Limb (tissue), 2 donors: Measurements from ENCODE around the gene KIZ.

Source experiments
- DNase-seq, 2 donors: peaks; one replicate each; pipeline ENCODE4 v3.0.0-alpha.2; 2016; ENCODE audit errors: extremely low spot score in 2 of 2

The KIZ gene

DNA sequence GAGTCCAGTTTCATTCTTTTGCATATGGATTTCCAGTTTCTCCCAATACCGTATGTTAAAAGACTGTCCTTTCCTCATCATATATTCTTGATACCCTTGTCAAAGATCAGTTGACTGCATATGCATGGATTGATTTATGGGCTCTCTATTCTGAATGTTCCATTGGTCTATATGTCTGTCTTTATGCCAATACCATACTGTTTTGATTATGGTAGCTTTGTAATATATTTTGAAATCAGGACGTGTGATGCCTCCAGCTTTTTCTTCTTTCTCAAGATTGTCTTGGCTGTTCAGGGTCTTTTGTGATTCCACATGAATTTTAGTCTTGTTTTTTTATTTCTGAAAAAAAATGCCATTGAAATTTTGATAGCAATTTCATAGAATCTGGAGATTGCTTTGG lies 51.9 kb downstream of the KIZ start:
- no peak for DNase-seq

- DNase-seq: no peak
Measured at GRCh38 chr20:21179757-21180156, 53.9 kb downstream of the KIZ start.

DNA sequence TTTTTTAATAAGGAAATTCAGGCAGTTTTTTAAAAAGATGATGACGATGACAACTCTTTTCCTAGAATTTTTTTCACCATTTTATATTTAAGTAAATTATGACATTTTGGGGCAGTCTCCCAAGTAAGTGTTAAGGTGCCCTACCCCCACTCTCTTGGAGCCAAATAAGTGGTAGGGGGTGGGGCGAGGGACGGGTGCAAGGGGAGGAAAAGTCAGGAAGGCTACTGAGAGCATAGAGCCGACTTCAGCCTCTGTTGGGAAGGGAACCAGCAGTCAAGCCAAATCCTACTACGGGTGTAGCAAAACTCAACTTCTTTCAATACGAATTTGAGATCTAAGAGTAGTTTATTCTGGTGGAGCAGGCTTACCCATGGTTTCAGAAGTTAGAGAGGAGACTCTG lies 54.4 kb downstream of the KIZ start:
- DNase-seq: no peak

GRCh38 chr20:21181028-21181427 lies 55.1 kb downstream of the KIZ start:
- DNase-seq: no peak

DNA sequence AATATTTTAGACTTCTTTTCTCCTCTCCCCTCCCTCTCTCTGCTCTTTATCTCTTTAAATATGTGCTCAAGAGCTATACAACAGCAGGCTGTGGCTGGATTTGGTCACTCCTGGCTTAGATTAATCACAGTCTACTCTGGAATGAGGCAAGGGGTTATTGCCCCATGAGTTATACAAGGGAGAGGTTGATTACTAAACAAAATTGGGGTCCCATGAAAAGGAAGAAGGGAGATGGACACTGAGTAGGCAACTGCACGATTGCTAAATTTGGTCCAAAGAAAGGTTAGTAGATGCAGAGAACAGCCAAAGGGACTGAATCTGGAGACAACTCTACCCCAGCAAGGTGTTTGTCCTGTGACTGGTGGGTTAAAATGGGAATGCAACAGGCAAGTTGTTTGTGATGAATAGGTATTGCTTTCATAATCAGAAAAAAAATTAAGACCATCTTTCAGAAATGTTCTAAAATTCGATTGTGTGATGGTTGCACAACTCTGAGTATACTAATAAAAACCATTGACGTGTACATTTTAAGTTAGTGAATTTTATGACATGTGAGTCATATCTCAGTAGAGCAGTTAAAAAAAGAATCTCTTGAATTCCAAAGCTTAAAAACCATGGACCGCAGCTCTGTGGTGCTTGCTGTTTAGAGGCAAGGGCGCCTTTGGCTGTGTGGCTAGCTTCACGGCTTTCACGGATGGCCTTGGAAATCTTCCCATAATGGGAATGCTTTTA lies 57.1 kb downstream of the KIZ start:
- DNase-seq: no peak

DNA sequence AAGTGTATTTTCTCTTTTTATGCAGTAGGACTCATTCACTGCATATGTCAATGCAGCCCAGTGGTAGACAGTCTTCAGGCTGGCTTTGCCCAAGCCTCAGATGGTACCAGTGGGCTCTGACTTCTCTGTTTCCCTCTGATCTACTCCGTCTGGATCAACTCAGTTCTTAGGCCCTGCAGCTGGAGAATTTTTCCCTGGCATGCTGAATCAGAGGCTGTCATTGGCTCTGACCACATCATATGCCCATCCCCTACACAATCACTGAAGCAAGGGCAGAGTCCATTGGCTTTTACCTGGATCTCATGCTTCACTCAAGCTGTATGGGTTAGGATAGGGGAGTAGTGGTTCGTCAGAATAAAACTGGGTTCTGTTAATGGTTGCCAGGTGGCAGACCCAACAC lies 57.8 kb downstream of the KIZ start:
- DNase-seq: no peak

- no peak for DNase-seq
Measured at GRCh38 chr20:21184819-21185218, 58.9 kb downstream of the KIZ start.

DNA sequence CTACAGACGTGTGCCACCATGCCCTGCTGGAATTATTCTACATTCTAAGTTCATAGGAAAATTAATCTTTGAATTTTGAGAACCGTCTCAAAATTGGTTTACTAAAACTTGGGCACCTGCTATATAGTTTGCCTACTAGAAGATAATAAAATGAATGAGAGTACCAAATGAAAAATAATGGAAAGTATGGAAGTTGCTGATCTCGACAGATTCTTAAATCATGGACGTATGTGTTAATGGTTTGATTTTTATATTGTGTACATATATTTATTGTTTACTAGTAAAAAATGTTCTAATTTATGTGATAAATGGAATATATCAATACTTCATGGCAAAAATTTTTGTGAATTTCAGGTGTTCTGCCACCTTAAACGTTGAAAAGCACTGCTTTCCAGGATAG lies 60.0 kb downstream of the KIZ start:
- no peak for DNase-seq

DNA sequence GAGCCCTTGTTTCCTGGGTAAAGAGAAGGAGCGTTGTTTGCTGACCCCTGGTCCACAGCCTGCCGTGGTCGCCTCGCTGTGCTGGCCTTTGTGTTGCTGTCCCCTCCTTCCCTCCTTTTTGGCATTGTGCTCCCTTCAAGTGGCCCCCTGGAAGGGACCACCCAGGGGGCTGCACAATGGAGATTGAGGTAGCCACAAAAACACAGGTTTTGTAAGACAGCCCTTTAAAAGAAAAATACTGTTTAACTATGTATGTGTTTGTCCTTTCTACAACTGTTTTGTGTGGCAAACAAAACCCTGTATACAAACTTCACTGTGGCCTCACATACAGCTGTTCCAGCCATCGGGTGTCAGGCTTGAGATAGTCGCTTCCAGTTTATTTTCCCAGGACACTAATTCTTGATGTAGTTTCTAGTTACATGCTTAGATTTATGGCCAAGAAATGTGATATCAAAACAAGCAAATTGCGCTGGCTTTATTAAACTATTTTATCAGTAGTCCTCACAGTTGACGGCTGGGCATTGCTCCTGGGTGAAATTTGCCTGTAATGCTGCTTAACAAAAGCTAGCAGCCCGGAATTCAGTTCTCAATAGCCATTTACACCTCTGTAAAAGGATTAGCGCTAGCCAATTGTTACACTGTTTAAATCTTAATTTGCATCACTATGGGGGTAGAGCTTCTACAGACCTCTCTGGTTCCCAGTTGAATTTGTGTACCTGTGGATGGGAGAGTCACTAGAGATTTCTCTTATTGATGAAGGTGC lies 64.1 kb downstream of the KIZ start:
- no peak for DNase-seq

DNA sequence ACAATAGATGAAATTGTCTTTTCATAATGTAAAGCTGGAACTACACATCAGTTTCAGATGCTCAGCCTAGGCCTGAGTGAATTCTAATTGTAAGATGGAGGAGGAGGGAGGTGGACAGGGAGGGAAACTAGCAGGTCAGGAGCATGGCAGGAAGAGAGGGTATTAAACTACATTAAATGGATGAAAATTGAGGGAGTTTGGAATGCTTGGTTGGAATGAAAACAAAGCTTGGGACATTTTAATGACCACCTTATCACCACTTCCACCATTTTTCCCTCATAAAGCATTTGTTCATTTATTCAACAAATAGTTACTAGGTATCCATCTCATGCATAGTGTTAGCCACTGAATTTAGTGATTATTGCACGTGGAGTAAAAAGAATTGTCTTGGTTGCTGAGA lies 65.0 kb downstream of the KIZ start:
- DNase-seq: no peak

- DNase-seq: peak in 1 of 2 donors; percentile 44
Measured at GRCh38 chr20:21191839-21192238, 66.0 kb downstream of the KIZ start.

- no peak for DNase-seq
Measured at GRCh38 chr20:21202259-21202658, 76.4 kb downstream of the KIZ start.

DNA sequence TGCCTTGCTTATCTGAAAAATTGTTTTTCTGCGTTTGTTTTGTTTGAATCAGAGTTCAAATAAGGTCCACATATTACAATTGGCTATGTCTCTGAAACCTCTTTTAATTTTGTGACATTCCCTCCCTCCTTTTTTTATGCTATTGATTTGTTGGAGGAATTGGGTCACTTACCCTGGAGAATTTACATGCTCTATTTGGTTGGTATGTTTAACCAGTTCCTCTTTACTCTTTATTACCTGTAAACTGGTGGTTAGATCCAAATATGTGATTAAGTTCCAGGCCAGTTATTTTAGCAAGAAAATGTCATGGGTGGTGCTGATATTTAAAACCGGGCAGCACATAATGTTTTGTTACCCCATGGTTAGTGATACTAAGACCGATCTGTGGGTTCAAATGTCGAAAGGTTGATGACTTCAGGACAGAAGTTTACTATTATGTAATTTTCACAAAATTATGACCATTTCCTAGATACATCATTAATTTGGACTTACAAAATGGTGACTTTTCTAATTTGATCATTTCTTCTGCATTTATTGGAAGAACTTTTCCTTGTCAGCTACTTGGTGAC lies 77.3 kb downstream of the KIZ start:
- DNase-seq: no peak

GRCh38 chr20:21206584-21206983 lies 80.7 kb downstream of the KIZ start:
- no peak for DNase-seq

- DNase-seq: no peak
Measured at GRCh38 chr20:21208999-21209398, 83.1 kb downstream of the KIZ start.

DNA sequence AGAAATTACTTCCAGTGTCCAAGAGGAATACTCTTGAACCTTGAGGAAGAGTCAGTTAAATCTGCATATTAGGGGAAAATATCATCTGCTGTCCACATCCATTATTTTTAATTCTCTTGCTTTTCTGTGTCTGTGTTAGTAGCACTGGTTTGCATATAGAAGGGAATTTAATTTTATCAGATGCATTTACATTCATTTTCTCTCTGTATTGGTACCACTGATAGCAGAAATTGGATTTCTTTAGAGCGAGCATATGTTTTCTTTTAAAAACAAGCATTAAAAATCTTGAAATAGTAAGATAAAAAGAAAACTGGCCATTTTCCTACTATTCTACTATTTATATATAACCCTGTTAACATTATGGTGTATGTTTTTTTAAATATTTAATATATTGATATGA lies 83.8 kb downstream of the KIZ start:
- DNase-seq: no peak

DNA sequence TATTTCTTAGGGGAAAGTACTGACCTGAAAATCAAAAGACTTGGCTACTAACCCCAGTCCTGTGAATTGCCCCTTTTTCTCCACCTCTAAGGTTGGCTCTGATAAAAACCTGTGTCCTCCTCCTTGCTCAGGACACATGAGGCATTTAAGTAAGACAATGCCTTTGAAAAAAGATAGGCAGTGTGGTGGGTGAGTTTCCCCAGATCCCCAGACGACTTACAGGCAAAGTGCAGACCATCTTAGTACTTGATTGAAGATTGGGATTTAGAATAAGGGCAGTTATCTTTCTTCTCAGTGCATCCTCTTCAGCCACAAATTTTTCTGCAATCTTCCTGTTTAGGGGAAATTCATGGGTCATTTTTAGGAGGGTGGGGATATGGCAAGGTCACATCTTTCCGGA lies 87.8 kb downstream of the KIZ start:
- DNase-seq: no peak

- no peak for DNase-seq
Measured at GRCh38 chr20:21214431-21214830, 88.5 kb downstream of the KIZ start.

DNA sequence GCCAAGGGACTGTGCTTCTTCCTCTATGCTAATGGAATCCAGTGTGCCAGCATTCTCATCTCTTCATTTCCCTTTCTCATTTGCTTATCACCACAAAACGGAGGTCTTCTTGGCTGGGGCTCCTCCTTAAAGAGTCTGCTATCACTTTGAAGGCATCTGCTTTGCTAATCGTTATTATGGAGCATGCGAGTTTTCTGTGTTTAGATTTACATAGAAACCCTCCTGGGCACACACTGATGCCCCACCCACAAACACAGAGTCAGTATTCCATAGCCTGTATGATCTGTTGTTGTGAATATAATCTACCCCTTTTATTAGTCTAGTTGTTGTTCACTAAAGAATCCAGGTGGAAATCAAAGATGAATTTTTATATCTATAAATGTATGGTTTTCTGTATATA lies 93.8 kb downstream of the KIZ start:
- no peak for DNase-seq

DNA sequence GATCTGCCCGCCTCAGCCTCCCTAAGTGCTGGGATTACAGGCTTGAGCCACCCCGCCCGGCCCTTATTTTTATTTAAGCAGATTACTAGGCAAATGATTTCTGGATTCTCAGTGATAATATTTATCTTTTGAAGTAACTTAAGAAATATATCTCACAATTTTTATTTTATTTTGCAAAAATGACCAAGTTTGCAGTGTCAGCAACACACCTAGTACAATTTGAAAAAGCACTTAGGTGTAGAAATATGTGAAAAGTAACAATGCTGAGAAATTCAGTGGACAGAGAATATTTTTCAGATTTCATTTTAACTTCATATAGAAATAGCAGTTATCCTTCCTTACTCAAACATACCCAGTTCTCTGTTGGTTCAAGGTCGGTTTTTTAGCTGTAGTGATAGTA lies 98.3 kb downstream of the KIZ start:
- DNase-seq: no peak

GRCh38 chr20:21225215-21225947 lies 99.5 kb downstream of the KIZ start:
- no peak for DNase-seq

DNA sequence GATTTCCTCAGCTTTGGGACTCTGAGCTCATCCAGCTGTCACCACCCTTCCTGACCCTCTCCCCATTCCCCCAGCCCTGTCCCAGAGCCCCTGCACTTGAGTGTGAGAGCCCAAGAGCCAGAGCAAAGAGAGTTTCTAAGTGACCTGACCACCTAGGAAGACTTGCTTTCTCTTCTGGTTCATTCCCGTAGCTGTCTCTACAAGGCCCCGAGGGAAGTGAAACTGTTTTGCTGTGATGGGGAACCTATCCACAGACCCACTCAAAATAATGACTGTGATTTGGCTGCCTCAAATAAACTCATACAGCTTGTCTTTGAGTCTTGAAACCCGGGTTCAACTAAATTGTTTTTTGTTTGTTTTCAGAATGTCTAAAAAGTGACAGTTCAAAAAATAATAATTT lies 102.6 kb downstream of the KIZ start:
- no peak for DNase-seq
